ENCODE results near the gene RIN3. TPM values are rescaled to one million over a fixed set of nuclear protein-coding genes. Genes with fewer than 3 reads are reported as not detected.

Gene RIN3
- polyA plus RNA-seq, 3 donors = 2.2 to 12.3 (median 10.8) TPM

DNA sequence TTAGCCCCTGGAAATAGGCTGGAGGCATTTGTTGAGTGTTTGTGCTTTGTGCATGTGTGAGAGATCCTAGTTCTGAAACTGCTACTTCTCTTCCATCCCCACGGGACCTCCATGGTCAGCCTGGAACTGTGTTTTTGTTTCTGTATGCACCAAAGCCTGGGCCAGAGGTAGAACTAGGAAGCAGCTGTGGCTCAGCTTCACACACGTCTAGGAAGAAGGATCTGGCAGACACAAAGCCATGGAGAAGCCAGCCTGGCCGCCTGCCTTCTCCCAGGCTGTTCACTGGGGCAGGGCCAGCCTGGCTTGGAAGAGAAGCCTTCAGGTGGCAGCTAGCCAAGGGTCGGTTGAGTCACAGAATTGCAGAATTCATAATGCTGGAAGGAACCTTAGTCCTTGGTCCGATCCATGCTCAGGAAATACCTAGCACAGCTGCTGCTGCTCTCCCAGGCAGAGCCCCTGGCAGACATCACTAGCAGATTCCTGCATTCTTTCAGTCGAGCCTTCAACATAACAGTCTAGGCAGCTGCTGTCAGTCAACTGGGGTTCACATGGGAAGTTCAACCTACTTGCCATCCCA lies 27.0 kb downstream of the RIN3 start:
- 8 to 23% (median 9%) methylated on average over 6 of the region's 6 CpGs for WGBS, 3 donors
- H3K27ac ChIP-seq (ENCODE audit: low read depth, low read length) = no peak overlapping the region

DNA sequence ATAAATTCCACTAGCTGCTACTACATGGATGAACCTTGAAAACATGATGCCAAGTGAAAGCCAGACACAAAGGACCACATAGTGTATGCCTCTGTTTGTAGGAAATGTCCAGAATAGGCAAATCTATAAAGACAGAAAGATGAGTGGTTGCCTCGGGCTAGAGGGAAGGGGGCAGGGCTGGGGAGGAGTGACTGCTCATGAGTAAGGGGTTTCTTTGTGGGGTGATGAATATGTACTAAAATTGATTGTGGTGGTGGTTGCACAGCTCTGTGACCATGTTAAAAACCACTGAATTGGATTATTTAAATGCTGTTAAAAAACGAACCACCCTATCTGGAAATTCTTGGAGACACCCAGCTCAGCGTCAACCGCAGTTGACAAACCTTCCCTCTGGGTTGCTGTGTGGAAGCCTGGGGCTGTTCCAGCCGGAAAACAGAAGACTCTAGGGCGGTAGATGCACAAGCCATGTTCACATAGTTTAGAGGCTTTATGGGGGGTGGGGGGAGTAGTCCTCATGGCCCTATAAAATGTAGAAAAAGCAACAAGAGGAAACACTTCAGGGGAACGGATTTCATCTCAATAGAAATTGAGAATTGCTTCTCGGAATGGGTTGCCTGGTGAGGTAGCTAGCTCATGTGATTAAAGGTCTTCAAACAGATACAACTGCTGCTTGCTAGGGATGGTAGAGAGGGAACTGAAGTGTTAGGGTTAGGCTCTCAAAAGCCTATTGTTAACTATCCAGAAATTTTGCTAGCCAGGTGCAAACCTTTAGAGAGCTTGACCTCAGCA lies 29.4 kb downstream of the RIN3 start:
- H3K27ac ChIP-seq (ENCODE audit: low read depth, low read length) = no peak overlapping the region
- 53 to 75% (median 71%) methylated on average over 8 of the region's 8 CpGs for WGBS, 3 donors

DNA sequence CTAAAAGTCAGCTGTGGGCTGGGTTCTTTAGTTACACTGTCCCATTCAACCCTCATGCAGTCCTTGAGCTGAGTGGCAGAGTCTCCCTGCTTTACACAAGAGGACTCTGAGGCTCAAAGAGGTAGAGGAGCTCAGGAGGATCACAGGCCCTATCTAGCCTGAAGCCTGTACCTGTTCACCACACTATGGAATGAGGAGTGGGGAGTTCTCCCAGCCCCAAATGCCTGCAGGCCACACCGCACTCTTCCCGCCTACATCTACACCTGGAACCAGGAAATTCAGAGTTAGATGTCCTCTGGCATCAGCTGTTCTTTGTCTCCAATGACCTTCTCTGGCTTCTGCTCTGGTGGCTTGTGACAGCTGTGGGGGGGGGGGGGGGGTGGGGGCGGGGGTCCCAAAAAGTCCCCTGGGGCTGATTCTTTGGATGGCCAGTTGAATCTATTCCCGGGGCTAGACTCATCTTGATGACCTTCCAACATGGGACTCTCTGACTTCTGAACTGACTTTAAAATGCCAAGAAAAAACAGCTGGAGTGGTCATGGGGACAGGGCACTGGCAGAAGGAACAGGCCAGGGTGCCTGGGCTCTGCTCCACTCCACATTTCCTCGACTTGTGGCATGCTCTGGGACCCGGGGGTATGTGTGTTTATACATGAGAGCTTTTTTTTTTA lies 30.6 kb downstream of the RIN3 start:
- H3K27ac ChIP-seq (ENCODE audit: low read depth, low read length) = no peak overlapping the region
- 64 to 71% (median 68%) methylated on average over 6 of the region's 6 CpGs for WGBS, 3 donors

DNA sequence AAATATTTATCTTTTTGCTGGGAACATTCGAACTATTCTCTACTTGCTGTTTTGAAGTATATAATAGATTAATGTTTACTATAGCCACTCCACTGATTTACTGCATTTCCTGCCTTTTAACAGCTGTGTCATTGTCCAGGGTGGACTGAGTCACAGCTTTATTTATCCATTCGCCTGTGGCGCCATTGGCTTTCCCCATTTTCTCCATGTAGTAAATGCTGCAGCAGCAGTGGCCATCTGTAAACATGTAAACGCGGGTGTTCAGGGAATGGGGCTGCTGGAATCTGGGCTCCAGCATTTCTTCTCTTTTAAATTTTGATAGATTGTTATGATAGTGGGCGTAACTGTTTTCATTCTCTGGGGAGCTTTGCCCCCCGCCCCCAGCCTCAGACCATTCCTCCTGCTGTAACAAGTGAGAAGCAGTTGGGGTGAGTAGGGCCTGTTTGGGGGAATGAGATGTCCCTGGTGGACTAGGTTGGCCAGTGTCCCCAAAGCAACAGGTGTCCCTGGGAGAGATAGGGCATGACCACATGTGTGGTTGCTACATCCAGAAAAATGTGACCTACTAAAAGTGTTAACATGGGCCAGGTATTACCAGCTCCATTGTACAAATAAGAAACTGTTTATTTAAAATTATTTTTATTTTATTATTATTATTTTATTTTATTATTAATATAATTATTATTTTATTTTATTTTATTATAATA lies 32.9 kb downstream of the RIN3 start:
- WGBS, 3 donors = 86 to 91% (median 87%) methylated on average over 7 of the region's 7 CpGs
- no peak overlapping the region for H3K27ac ChIP-seq (ENCODE audit: low read depth, low read length)

DNA sequence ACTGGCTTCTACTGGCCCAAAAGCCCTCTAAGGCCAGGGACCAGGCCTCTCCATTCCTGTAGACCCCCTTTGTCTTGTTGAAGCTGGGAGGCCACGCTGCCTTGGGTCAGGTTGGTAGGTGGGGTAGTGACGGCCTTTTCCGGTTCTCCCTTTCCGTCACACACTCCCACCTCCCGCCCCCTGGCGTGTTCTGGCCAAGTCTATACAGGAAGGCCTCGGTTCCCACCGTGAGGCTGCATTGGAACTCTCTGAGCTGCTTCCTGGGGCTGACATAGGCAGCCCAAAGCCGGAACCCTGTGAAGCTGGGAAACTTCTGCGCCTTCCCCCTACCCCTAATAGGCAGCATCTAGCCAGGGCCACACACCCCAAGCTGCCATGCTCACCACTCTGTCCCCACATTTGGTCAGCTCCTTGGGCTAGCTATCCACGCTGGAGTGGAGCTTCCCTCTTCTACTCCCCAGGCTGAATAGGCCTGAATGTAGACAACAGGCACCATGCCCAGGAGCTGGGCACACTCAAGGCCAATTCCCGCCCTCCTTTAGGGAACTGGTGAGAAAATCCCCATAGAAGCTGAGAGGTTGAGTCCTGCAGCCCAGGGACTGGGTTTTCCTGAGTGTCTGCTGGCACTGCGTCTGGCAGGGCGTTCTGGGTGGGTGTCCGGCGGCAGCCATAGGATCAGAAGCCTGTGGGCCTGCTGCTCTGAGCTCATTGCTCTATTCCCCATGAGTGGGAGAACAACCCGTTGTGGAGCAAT lies 35.7 kb downstream of the RIN3 start:
- H3K27ac ChIP-seq (ENCODE audit: low read depth, low read length) = no peak overlapping the region
- 65 to 79% (median 70%) methylated on average over 17 of the region's 17 CpGs for WGBS, 3 donors

DNA sequence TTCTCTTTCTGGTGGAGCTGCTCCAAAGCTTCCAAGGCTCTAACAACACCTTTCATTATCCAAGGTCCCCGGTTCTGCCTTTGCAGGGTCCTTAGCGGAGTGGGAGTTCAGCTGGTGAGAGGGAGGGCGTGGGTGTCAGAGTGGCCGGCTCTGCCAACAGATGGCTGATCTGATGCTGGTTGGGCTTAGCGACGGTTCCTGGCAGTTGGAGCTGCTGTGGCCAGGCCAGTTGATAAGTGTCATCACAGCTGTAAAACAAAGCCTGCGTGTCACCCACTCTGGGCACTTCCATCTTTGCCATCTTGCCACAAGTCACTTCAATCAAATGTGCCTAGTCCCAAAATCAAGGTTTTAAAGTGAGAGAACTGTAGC lies 36.3 kb downstream of the RIN3 start:
- 27 to 31% (median 30%) methylated on average over 7 of the region's 7 CpGs for WGBS, 3 donors
- no peak overlapping the region for H3K27ac ChIP-seq (ENCODE audit: low read depth, low read length)

DNA sequence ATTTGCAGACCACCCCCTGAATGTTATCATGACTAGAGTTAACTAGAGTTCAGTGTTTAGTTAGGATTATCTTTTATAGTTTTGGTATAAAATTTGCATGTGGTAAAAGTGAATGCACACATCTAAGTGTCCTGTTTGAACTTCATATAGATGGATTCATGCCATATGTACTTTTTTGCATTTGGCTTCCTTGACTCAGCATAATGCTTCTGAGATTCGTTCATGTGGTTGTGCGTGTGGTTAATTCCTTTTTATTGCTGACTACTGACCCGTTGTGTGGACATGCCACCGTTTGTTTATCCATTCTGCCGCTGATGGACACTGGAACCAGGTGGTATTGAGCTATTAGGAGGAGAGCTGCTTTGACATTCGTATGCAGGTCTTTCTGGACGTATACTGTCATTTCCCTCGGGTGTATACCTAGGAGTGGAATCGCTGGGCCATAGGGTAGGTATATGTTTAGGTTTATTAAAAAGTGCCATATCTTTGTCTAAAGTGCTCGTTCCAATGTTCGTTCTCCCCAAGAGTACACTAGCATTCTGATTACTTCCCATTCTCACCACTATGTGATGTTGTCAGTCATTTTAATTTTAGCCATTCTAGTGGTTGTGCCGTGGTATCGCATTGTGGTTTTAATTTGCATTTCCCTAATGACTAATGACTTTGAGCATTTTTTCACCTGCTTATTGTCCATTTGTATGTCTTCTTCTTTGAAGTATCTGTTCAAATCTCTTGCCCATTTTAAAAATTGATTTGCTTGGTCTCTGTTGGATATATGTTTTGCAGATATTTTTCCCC lies 37.7 kb downstream of the RIN3 start:
- no peak overlapping the region for H3K27ac ChIP-seq (ENCODE audit: low read depth, low read length)
- WGBS, 3 donors = 71 to 84% (median 76%) methylated on average over 13 of the region's 13 CpGs

DNA sequence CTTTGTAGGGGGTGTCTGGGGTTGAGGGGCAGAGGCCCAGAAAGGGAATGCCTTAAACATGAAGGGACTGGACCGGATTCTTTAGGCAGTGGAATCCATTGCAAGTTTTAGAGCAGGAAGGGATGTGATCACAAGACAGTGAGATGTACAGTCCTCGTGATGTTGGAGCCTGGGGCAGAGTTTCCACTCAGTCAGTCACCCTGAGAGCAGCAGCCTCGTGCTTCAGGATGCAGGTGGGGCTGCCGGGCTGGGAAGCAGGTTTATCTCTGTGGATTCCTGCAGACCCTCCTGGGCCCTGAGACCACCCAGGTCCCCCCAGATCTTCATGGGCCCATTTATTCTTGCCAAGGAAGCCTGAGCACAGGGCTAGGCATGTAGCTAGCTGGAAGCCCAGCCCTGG lies 38.5 kb downstream of the RIN3 start:
- WGBS, 3 donors = 58 to 79% (median 75%) methylated on average over 4 of the region's 4 CpGs
- no peak overlapping the region for H3K27ac ChIP-seq (ENCODE audit: low read depth, low read length)

DNA sequence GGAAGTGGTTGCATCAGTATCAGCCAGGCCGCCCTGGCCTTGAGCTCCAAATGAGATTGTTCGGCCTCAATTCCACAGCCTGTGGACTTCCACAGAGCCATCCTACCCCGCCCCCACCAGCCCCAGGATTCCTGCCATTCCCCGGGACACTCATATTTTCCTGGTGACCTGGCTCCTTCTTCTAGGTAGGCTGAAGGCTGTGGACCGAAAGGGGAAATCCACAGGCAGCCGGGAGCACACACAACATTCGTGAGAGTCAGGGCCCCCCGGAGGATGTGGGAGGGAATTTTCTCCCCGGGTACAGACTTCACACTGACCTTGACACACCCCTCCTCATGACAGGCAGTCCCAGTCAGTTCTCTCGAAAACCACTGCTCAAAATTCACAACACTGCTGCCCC lies 39.9 kb downstream of the RIN3 start:
- H3K27ac ChIP-seq (ENCODE audit: low read depth, low read length) = no peak overlapping the region

DNA sequence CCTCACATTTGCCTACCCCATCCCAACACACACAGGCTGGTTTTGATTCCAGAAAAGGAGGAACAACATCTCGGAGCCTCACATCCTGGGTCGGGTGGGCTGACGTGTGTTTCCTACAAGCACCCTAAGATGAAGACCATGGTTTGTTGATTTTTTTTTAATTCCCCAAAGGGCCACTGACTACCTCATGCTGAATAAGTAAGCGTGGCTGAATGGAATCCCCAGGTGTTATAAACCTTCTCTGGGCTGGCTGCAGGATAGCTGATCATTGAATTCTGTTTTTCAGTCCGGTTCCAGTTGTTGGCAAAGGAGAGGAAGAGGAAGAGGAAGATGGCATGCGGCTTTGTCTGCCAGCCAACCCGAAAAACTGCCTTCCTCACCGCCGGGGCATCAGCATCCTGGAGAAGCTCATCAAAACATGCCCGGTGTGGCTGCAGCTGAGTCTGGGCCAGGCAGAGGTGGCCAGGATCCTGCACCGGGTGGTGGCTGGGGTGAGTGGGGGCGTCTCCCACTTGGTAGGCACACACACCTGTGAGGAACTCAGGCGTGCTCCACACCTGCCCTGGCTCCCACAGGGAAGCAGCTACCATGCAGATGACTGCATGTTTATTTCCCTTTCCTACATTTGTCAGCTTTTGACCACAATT lies 42.0 kb downstream of the RIN3 start:
- WGBS, 3 donors = 42 to 54% (median 53%) methylated on average over 13 of the region's 13 CpGs
- no peak overlapping the region for H3K27ac ChIP-seq (ENCODE audit: low read depth, low read length)

More for the DNA sequence above, 39.9 kb downstream of the RIN3 start:
- 37 to 57% (median 46%) methylated on average over 10 of the region's 10 CpGs for WGBS, 3 donors

DNA sequence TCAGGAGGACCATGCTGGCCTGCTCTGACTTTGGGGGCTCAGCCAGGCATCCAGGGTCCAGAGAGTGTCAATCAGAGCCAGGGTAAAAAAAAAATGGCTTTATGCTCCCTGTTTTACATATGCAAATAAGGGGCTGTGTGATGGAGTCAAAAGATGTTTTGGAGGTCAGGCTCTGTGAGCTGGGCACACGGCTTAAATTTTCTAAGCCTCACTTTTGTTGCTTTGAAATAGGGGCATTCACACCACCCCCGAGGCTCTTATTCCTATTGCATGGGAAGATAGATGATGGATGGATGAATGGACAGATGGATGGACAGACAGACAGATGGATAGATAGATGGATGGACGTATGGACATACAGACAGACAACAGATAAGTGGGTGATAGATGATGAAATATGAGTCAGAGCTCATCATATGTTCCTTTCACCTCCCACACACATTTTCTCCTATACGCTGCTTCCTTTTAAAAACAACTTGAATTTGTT lies 42.7 kb downstream of the RIN3 start:
- no peak overlapping the region for H3K27ac ChIP-seq (ENCODE audit: low read depth, low read length)
- WGBS, 3 donors = 89 to 92% (median 89%) methylated on average over 4 of the region's 4 CpGs

DNA sequence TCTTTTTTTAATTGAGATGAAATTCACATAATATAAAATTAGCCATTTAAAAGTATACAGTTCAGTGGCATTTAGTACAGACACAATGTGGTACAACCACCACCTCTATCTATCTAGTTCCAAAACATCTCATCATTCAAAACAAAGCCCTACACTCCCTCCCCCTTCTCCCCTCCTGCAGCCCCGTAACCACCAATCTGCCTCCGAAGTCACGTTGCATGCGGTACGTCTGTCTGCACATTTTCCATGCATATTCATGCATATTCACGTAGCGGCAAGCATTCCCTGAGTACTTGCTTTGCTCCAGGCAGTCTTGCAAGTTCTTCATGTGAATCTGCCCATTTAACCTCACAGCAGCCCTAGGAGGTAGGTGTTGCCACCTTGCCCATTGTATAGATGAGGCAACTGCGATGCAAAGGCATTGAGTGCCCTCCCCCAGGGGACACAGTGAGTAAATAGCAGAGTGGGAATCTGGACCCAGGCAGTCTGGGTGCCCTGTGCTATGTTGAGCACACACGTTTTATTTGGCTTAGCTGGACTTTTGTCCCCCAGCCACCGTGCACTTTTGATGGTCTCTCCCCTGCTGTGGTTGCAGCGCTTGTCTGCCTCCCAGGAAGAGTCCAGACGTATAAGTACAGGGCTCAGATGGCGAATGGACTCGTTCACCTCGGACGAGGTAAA lies 43.4 kb downstream of the RIN3 start:
- H3K27ac ChIP-seq (ENCODE audit: low read depth, low read length) = no peak overlapping the region
- 88 to 97% (median 95%) methylated on average over 16 of the region's 16 CpGs for WGBS, 3 donors

DNA sequence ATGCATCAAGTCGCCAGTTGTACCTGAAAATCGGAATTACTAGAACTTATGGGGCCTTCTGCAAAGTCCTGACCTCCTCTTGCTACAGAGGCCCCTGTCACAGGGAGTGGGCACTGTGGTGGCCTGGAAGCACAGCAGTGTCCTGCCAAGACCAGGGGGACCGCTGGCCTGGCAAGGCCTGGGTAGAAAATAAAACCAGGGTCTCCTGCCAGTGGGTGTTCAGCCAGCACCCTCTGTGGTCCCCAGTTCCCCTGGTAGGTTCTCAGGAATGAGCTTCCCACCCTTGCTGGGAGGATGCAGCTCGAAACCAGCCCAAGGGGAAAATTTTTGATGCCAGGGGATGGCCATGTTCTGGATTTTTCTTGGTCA lies 43.9 kb downstream of the RIN3 start:
- WGBS, 3 donors = 83 to 97% (median 93%) methylated on average over 4 of the region's 4 CpGs
- H3K27ac ChIP-seq (ENCODE audit: low read depth, low read length) = no peak overlapping the region

DNA sequence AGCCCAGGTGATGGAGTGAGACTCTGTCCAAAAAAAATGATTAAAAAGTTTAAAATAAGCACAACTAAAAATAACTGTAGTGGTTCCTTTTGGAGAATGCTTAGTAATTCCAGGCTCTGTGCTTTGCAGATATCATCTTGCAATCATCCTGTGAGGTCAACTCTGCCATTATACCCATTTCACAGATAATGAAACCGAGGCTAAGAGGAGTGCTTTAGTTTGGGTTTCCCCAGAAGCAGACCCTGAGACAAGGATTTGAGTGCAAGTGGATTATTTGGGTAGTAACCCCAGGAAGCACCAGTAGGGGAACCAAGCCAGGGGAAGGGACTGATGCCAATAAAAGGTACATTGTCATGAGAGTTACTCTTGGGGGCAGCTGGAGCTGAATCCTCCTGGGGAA lies 44.7 kb downstream of the RIN3 start:
- WGBS, 3 donors = 65 to 90% (median 84%) methylated on average over 1 of the region's 1 CpG
- no peak overlapping the region for H3K27ac ChIP-seq (ENCODE audit: low read depth, low read length)

DNA sequence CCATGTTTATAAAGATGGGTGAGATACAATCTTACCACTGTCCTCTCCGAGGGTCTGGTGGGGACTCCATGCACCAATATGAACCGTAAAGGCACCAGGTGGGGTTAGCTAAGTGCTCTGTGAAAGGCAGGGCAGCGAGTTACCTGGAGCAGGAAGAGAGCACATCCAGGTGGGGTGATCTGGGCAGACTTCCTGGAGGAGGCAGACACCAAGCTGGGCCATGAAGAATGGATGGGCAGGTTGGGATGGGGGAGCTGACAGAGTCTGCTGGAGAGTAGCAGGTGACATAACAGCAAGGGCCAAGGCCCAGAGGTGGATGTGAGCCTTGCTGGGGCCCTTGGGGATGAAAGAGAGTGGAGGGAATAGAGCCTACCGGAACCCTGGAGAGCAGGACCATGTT lies 45.9 kb downstream of the RIN3 start:
- WGBS, 3 donors = 93 to 97% (median 94%) methylated on average over 4 of the region's 4 CpGs
- no peak overlapping the region for H3K27ac ChIP-seq (ENCODE audit: low read depth, low read length)

DNA sequence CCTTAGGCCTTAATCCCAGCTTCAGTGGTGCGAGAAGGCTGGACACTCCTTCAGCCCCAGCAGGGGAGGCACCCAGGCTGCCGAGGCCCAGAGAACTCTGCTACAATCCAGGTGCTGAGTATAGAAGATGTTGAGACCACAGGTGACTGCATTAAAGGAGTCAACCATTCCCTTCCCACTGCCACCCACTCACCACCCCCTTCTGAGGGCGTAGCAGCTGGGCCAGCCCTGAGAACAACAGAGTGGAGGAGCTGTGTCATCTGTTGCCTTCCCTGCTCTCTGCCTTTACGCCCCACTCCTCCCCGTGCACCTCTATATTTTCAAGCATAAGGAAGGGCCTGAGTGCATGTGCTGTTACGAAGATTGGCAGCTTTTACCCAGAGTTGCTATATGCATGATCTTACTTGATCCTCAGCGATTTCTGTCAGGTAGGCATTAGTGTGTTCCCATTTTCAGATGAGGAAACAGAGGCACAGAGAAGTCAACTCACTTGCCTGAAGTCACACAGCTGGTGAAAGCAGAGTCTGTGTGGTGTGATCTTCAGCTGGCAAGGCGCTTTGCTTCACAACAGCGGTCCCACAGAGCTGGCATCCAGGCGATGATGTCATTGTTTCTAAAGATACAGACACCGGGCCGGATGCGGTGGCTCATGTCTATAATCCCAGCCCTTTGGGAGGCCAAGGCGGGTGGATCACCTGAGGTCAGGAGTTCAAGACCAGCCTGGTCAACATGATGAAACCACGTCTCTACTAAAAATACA lies 46.7 kb downstream of the RIN3 start:
- 91 to 93% (median 92%) methylated on average over 15 of the region's 15 CpGs for WGBS, 3 donors
- no peak overlapping the region for H3K27ac ChIP-seq (ENCODE audit: low read depth, low read length)

All from adipose tissue (tissue), 3 donors.